Occipital lobe (tissue), 2 donors: ENCODE measurements around the gene BICD1. TPM values are rescaled to one million over a fixed set of nuclear protein-coding genes. Genes with fewer than 3 reads are reported as not detected.

Experiments
- DNase-seq: peaks from one replicate; lab custom pipeline; 2025; lab: John Stamatoyannopoulos, UW
- total RNA-seq: library from RNA; depleted of rRNA; stranded (reverse); fragments of >200 nt; gene quantifications from one replicate; pipeline ENCODE4 v1.2.3, GENCODE V29; 2014

Gene BICD1
- total RNA-seq, 1 donor from 2014 or later = 52.1 TPM

DNA sequence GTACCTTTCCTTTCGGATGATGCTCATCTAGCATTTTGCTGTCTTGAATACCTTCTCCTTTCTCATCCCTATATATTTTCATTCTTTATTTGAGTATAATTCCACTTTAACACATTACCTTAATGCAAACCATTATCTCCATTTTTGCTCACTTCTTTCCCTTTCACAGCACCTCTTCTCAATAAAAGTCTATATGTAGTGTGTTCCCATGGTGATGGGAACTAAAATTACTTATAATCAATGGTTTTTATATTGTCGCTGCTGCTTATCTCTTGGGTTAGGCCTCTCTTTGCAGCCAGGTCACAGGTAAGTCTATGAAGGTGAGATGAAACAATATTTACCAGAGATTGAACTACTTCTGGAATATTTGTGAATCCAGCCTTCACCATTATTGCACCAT, 171.1 kb downstream of the BICD1 start:
- no peak for DNase-seq

DNA sequence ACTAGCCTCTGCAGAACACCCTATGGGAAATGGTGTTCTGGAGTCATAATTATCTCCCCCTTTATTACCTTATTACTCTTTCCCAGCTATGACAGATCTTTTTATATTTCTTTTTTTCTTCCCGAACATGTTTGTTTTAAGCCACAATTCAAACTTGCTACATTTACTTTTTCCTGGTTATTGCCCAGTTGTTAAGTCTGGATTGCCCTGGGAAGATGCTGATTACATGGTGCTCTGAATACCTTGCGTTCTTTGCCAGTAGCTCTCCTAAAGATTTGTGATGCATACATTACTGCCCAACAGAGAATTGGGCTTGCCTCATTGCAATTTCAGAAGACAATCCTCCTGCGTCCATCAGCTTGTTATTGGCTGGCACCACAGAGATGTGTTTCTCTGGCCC, 174.5 kb downstream of the BICD1 start:
- no peak for DNase-seq

DNA sequence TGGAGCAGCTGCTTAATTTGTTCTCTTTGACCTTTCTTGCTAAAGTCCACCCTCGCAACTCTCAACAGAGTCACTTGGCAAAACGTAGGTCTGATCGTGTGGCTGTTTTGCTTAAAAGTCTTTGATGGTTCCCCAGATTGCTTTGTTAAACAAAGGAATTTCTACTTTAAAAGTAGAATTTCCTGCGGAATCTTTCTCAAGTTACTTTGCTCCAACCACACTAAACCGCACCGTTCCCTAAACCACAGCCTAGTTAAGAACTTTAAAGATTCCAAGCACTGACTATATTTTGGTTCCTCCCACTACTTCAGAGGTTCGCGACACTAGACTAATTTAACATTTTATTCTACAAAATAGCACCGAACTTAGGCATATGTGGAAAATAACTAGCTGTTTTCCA, 177.9 kb downstream of the BICD1 start:
- no peak for DNase-seq

DNA sequence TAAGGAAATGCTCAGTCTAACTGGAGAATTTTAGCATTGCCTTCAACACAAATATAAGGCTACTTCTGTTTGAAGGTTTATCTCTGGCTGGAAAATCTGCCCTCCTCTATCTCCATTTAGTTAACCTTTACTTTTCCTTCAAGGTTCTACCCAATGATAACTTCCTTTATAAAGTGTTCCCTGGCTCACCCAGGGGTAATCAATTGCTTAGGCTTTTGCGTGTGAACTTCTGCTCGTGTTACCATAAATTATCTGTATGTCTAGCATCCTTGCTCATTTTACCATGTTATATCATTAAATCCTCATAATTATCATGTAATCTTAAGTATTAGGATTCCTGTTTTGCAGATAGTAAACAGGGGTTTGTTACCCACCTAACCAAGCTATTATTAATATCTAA, 178.4 kb downstream of the BICD1 start:
- no peak for DNase-seq

DNA sequence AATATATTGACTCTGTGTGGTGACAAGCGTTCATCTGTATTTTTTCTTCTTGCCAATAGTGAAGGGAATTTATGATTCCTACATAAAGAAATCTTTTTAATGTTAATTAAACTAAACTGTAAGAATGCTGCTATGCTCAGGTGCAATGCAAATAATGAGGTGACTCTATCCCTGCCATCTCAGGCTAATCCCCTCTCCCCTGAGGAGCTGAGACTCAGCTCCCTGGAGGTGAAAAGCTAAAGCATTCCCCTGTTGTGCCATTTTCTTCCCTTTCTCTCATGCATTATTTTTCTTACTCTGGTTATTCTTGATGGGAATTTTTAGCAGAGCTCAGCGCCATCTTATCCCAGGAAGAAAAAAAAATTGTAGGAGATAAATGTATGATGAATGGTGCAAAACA, 178.8 kb downstream of the BICD1 start:
- no peak for DNase-seq

DNA sequence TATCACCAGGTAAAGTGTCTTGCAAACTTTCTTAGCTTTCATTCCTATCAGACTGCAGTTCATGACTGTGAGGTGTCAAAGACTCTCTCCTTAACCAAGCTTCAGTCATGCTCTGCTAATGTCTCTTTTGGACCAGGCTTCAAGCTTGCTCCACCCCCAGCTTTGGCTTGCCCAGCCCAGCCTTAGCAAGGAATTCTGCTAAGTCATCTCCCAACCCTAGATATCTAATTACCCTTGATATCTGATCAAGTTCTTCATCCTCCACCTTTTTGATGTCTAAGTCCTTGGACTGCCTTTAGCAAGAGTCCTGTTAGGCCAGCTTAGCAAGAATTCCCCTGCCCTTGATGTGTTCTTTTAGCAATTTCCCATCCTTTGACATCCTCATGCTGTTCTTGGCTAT, 183.8 kb downstream of the BICD1 start:
- no peak for DNase-seq

DNA sequence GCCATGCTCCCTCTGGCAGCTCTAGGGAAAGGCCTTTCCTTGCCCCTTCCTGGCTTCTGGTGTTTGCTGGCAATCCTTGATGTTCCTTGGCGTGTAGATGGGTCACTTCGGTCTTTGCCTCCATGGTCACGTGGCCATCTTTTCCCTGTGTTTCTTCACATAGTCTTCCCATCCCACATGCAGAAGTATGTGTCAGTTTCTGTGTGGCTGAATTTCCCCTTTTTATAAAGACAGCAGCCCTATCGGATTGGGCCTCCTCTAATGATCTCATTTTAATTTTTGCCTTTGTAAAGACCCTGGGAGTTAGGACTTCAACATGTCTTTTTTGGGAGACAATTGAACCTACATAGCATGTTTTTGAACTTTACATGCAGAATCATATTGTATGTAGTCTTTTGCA, 185.5 kb downstream of the BICD1 start:
- no peak for DNase-seq

DNA sequence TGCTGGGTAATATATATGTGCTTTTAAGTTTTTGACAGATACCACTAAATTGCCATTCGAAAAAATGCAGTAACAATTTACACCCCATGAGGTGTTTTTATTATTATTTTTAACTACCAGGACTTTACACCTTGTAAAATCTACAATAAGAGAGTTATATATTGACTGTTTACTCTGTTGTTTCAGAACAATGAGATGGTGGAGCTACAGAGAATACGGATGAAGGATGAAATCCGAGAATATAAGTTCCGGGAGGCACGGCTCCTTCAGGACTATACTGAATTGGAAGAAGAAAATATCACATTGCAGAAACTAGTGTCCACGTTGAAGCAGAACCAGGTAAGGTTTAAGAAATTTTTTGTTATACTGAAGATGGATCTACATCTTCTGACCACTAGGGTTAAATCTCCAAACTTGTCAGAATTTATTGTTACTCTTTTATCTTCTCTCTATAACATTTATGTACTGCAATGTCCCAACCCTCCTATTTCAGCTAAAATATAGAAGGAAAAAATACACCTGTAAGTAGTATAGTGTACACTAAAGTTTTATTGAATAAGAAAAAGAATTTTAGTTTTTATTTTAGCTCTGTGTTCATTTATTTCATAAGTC, 187.3 kb downstream of the BICD1 start:
- DNase-seq = no peak

DNA sequence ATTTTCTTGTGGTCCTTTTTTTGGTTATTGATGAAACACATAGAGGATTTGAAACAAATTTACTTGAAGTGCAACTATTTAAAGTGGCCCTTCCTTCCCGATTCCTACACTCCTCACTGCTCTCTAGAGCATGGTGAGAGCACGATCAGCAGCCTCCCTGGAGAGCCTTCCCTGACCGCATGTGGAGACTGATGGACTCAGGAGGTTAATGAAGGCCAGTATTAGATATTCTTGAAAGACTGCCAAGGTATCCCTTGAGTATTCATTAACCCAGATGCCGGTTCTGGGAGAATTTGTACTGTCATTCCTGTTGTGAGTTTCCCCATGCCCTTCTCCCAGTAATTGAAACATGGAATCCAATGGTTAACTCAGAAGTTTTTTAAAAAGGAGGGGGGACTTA, 189.9 kb downstream of the BICD1 start:
- no peak for DNase-seq

DNA sequence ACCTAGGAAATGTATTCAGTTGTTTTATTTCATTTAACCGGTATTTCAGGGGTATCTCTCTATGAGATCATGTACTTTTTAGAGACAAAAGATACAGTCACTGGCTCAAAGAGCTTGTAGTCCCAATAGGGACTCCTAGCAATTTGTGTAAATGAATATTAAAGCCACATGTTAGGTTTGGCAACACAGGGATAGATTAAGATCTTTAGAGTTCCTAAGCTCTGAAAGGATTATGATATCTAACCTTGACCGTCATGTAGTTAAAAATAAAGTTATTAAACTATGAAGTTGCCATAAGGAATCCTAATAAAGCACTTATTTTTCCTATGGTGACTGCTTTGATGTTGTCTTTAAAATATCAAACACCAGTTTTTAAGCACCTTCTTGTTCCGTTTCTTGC, 192.3 kb downstream of the BICD1 start:
- no peak for DNase-seq

DNA sequence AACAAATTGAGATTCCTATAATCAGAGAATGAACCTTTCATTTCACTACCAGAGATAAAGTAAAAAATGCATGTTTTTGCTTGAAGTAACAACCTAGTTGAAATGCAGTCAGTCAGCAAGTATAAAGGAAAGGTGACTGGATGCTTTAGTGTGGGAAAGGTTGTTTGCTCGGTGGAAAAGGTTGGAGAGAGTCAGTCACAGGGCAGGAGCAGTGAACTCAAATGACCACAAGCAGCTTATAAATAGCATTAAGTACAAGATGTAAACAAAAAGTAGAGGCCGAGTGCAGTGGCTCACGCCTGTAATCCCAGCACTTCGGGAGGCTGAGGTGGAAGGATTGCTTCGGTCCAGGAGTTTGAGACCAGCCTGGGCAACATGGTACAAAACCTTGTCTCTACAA, 194.6 kb downstream of the BICD1 start:
- no peak for DNase-seq

DNA sequence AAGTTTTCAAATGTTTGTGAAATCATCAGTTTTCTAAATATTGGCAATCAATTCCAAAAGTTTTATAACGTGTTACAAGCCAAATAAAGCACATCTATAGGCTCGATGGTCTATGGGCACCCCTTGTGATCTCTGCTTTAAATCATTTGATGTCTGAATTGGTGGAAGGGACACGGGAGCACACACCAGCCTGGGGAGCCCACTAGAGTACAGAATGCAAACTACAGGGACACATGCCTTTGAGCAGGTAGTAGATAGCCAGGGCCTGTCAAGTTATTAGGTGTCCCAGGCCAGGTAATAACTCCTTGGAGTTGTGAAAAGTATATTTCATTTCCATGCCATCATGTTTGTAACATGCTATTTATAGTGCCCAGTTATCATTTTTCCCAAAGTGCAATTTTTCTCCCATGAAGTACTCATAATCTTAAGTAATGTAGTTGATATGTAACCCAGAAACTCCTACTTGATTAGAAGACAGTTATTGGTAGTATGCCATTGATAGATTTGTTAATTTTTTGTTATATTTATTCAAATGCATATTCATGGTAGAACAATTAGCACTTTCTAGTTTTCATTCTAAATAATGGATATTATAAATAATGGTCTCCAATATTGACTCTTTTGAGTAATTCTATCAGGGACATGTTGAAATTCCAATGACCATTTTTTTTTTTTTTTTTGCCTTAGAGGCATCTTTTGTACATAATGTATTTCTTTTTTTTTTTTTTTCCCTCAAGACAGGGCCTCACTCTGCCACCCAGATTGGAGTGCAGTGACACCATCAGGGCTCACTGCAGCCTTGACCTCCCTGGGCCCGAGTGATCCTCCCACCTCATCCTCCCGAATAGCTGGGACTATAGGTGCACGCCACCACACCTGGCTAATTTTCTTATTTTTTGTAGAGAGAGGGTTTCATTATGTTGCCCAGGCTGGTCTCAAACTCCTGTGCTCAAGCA, 195.8 kb downstream of the BICD1 start:
- no peak for DNase-seq

DNA sequence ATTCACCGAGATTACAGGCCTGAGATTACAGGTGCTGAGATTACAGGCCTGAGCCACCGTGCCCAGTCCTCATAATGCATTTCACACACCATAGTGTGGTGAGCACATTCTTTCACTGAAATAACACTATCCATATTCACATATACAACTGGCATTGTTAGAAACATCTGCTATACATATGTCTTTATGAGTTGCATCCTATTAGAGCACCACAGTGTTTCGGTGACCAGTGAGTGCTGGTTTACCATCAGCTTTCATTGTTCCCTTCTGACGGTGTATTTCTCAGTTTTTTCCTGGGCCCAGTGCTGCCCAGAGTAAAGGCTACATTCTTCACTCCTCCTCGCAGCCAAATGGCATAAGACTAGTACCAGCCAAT, 196.5 kb downstream of the BICD1 start:
- no peak for DNase-seq

DNA sequence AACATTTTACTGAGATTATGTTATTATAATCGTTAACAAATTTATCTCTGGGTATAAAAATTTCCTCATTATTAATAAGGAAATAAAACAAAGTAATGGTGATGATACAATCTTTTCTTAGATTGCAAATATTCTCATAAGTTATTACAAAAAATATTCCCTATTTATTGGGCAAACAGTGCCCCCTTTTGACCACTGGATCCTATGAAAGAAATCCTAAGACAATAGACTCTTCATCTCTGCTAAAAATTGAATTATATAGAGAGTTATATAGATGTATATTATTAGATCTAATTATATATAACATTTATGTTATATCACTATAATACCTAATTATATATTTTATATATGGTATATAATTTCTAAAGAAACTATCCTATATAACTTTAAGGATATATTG, 198.5 kb downstream of the BICD1 start:
- DNase-seq = no peak

DNA sequence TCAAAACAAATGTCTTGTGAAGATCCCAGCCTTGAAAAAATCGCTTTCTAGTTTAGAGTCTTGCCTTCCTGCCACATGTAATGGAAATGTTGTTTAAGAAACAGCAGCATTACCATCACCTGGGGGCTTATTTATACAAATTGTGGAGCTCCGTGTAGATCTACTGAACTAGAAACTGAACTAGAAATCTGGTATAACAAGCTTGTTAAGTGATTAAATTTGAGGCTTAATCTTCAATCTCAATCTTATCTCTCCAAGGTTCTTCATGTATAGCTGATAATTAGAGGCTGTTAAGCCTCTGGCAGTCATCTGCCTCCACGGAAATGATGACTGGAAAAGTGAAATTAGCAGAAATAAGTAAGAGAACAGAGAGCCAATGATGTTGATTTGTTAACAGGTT, 200.7 kb downstream of the BICD1 start:
- no peak for DNase-seq

DNA sequence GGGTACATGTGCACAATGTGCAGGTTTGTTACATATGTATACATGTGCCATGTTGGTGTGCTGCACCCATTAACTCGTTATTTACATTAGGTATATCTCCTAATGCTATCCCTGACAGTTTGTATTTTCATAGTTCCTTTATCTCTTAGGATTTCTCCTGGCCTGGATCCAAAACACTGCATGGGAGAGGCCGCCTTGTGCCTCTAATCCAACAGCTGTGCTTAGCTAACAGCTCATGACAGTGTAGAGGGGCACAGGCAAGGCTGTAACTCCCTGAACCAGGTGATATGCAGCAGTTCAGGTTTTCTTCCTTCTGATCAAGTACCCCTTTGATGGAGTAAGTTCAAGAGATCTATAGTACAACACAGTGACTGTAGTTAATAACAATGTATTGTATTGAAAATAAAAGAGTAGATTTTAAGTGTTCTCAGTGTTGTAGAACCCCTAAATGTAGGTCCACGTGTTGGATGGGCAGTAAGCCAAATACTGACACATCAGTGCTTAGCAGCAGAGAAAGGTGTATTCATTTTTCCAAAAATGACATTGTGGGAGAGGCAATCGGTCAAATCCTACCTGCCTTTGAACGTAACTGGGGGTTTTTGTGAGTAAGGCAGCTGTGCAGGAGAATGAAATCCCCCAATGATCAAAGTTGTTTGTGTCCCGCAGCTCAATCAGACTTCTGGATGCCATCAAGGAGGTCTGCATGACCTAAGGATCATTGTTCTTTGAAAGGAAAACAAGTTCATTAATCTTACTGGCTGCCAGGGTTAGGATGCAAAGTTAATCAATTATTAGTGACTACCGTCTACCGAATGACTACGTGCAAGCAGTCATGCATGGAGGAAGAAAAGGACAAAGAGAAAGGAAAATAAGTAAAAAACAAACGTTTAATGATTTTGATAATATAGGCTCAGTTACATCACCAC, 203.4 kb downstream of the BICD1 start:
- no peak for DNase-seq

DNA sequence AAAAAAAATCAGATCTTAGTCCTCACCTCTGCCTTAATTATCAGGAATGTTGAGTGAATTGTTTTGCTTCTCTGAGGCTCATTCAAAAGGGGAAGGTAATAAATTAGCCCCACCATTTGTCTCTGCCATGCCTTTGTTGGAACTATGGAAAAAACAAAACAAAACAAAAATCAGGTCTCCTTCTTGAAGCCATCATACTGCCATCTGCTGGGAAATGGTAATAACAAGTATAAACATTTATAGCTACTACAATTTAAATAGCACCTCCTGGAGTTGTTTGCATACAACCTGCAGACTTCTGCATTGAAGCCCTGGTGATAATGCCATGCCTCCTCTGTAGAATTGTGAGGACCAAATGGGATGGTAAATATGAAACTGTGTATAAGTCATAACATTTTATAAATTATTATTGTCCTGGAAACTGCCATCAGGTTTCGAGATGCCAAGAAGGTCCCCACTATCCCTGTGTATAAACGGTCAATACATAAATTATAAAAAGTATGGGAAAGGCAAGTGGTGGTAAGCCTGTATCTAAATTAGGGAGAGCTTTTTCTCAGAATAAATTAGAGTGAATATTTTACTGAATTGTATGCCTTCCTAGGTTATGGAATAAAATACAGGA, 205.5 kb downstream of the BICD1 start:
- DNase-seq = no peak

DNA sequence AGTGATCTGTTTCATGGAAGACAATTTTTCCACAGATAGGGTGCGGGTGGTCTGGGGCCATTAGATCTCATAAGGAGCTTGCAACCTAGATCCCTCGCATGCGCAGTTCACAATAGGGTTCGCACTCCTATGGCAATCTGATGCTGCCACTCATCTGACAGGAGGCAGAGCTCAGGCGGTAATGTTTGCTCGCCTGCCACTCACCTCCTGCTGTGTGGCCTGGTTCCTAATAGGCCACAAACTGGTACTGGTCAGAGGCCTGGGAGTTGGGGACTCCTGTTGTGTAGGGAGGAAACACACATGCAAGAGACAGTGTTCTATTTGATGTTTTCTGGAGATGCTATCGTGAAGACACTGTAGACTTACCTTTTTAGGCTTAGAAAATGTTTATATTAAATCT, 215.7 kb downstream of the BICD1 start:
- DNase-seq = no peak

DNA sequence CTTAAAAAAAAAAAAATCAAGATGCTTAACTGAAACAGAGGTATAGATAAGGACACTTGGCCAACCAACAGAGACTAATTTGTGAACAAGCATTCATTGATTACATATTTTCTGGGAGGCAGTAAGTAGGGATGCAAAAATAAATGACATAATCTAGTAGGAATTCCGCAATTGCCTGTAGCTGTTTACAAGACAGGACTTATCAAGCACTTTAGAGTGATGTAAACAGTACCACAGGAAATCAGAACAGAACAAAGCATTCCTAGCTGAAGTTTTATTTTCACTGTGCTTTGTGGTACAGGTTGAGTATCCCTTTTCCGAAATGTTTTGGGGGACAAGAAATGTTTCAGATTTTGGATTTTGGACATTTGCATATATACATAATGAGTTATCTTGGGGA, 224.5 kb downstream of the BICD1 start:
- no peak for DNase-seq

DNA sequence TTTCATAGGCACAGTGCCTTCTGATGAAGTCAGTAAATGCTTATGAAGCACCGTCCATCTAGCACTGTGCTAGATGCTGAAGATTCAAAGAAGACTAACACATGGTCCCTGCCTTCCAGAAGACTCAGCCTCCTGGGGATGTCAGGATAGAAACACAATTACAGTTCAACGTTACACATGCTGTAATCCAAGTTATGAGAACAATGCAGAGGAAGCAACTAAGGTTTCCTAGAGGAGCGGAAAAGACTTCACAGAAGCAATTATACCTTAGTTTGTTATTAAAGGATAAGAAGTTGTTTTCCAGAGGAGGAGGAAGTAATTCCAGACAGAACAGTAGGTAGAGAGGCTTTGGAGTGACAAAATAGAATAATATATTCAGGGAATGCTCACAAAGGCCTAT, 225.8 kb downstream of the BICD1 start:
- DNase-seq = no peak

DNA sequence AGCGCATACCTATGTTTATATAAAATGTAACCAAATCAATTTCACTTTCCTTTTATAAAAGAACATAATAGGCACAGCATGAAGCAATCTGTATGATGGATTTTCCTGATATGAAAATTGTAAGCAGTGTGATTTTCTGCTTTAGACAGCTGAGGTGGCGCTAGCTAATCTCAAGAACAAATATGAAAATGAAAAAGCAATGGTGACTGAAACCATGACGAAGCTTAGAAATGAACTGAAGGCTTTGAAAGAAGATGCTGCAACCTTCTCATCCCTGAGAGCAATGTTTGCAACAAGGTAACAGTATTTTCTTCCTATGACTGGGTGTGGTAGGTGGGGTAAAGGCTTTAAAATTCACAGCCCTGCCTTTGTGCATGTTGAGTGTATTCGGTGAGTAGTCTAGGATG, 227.7 kb downstream of the BICD1 start:
- no peak for DNase-seq

DNA sequence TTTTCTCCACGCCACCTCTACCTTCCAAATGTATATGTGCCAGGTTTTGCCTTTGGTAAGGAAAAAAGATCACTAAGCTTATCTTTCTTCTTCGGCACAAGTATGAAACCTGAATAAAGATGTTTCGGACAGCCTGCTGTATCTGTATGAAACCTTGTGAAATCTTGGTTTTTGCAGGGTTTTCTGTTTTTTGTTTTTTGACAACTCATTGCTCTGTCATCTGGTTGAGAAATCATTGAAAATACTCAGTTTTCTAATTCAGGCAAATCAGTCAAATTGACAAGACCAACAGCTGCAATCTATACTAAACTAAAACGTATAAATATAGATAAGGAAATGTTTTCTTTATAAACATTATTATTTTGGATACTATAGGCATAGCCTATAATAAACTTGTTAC, 229.6 kb downstream of the BICD1 start:
- no peak for DNase-seq
